NCI-H460 (cell line): ENCODE results near the gene RECK. TPM values are rescaled to one million over a fixed set of nuclear protein-coding genes. Genes with fewer than 3 reads are reported as not detected.
A peak's percentile ranks its signal among the peaks of the same experiment; 100 is the strongest.
"Not testable (repeated sequence)": the region's sequence is repeated elsewhere in the genome, so short reads cannot be mapped to it uniquely, and the experiment has no call there.

Source experiments
- DNase-seq: peaks from one replicate; pipeline ENCODE4 v3.0.0-alpha.2; 2016; ENCODE audit warnings: low read depth; ENCODE audit errors: extremely low read depth
- total RNA-seq: library from RNA; depleted of rRNA; stranded (reverse); fragments of >200 nt; shearing (Covaris generic); gene quantifications from 2 replicates; pipeline ENCODE4 v1.2.3, GENCODE V29; 2014

The RECK gene
- total RNA-seq, 1 experiment from 2014 or later: 6.0 TPM

- no peak for DNase-seq
Observed at GRCh38 chr9:36151316-36152210, 114.8 kb downstream of the RECK start.

DNA sequence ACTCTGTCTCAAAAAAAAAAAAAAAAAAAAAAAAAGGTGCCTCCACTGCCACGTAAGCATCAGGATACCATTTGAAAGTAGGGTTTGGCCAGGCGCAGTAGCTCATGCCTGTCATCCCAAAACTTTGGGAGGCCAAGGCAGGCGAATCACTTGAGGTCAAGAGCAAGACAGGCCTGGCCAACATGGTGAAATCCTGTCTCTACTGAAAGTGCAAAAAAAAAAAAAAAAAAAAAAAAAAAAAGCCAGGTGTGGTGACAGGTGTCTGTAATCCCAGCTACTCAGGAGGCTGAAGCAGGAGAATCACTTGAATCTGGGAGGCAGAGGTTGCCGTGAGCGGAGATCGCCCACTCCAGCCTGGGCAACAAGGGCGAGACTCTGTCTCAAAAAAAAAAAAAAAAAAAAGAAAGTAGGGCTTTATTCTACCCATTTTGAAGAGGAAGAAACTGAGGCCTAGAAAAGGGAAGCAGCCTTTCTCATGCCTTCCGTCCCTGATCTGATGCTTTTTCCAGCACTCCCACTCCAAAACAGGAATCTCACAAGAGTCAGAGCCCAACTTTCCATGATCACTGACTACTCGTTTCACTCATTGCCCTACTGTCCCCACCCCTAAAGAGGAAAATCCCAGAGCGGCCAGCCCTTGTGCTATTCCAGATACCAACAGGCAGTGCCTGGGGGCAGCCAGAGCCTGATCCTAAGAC, 116.2 kb downstream of the RECK start:
- no peak for DNase-seq

- no peak for DNase-seq
Observed at GRCh38 chr9:36153746-36154145, 117.0 kb downstream of the RECK start.

DNA sequence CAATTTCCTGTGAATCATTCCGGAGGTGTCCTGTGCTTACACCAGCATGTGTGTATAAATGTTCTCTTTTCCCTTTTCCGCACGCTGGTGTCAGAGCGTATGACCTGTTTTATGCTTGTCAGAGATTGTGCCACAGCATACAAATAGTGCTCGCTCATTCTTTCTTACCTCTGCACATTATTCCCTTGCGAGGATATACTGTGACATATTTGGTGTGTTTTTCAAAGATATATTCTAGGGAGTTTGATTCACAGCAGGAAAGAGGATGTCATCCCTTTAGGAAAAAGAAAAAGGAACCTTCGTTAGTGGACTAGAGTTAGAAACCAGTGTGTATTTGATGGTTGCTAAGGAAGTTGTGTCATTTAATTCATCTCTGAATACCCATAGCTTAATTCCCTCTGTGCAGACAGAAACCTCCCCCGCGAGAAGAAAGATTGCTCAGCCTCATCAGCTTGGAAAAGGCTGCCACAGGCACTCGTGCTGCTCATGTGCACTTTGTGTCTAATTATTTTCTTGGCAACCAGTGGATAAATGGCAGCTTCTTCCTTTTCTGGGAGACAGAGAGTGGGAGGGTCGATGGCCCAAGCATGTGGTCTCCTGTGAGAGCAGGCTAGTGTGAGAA, 117.7 kb downstream of the RECK start:
- DNase-seq: no peak

- no peak for DNase-seq
Observed at GRCh38 chr9:36156116-36156515, 119.4 kb downstream of the RECK start.

DNA sequence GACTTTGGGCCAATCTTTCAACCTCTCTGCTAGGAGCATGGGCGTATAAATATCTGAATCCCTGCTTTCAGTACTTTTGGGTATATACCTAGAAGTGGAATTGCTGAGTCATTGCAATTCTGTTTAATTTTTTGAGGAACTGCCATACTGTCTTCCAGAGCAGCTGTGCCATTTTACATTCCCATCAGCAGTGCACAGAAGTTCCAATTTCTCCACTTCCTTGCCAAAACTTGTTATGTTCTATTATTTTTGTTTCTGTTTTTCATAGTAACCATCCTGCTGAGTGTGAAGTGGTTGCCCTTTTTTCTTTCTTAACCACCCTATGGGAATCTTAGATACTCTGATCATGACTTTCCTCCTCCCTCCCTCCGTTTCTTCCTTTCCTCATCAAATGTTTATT, 121.4 kb downstream of the RECK start:
- DNase-seq: no peak

DNA sequence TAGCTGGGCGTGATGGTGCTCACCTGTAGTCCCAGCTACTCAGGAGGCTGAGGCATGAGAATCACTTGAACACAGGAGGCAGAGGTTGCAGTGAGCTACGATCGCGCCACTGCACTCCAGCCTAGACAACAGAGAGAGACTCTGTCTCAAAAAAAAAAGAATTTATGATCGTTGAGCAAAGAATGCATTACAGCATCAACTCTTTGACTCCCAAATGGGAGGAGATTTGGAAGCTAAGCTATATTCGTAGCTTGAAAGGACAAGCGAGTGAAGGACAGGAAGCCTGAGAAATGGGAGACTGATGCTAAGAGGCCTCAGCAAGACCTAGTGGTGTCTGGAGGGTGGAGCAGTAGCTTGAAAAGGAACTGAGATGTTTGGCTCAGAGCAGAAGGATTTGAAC, 122.2 kb downstream of the RECK start:
- DNase-seq: no peak

GRCh38 chr9:36159509-36159908, 122.8 kb downstream of the RECK start:
- DNase-seq: not testable (repeated sequence)

- DNase-seq: not testable (repeated sequence)
Observed at GRCh38 chr9:36160126-36160525, 123.4 kb downstream of the RECK start.

DNA sequence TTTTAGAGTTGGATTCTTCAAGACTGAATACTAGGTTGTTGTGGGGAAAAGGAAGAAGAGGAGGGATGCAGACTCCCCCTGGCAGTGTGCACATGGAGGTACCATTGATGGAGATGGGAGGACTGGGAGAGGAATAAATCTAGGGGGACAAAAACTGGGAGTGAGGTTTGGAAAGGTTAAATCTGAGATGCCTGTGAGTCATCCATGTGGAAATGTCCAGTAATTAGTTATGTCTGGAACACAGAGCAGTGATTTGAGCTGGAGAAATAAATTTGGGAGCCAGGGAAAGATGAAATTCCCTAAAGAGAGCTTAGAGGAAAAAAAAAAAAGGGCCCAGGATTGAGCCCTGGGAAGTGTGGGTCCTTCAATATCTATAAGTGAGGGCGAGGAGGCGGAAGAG, 124.5 kb downstream of the RECK start:
- no peak for DNase-seq

DNA sequence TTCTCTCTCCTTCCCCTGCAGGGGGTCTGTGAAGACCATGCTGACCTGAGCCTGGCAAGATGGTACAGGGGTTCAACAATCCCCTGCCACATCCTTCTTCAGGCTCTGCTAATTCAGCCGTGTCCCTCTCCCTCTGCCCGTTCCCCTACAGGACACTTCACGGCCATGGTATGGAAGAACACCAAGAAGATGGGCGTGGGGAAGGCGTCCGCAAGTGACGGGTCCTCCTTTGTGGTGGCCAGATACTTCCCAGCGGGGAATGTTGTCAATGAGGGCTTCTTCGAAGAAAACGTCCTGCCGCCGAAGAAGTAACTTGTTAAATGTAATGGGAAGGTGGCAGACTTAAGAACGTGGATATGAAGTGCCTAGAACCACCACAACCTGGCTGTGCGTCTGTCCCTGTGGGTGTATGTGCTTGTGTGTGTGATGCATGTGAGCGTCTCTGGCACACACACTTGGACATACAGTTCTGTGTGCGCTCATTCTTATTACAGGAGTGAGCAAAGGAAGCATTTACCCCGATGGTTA, 125.6 kb downstream of the RECK start:
- DNase-seq: no peak

GRCh38 chr9:36163049-36163785, 126.5 kb downstream of the RECK start:
- DNase-seq: no peak

- no peak for DNase-seq
Observed at GRCh38 chr9:36163786-36164170, 127.1 kb downstream of the RECK start.

DNA sequence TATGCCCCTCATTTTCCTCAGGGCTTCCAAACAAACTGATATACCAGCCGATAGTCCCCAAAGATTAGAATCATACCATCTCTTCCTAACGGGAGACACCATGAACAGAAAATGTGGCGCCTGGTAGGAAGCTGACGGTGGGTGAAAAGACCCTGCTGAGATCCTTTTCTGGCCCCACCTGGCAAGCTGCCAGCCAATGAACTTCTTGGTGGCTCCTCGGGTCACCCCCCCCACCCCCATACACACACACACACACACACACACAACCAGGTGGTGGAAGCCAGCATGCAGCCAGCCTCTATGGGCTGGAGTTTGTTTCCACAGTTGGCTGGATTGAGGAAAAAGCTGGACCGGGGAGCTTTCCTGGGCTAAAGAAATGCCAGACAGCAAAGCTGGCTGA, 127.7 kb downstream of the RECK start:
- no peak for DNase-seq

- DNase-seq: no peak
Observed at GRCh38 chr9:36164989-36165388, 128.3 kb downstream of the RECK start.

DNA sequence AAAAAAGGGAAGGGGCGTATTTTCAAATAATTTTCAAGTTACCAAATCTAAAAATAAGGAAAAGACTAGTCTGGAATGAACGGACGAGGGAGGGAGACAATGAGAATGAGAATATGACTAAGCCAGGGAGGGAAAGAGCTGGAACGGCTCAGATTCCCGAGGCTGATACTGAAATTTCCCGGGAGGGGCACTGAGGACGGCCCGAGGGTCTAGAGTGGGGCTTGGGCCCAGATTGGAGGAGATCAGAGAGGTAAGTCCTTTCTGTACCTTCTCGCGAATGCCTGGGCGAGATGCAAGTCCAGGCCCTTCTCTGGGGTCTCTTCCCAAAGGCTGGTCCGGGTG, 129.1 kb downstream of the RECK start:
- DNase-seq: no peak

GRCh38 chr9:36166168-36166927, 129.6 kb downstream of the RECK start:
- DNase-seq: peak; percentile 60

- no peak for DNase-seq
Observed at GRCh38 chr9:36169166-36169565, 132.5 kb downstream of the RECK start, which contains the start of gene CCIN. Gene CCIN, plus strand, starts transcription at chr9:36169388. Its CDS starts 115 bp downstream, at chr9:36169503.

- no peak for DNase-seq
Observed at GRCh38 chr9:36169708-36170107, 133.0 kb downstream of the RECK start.

DNA sequence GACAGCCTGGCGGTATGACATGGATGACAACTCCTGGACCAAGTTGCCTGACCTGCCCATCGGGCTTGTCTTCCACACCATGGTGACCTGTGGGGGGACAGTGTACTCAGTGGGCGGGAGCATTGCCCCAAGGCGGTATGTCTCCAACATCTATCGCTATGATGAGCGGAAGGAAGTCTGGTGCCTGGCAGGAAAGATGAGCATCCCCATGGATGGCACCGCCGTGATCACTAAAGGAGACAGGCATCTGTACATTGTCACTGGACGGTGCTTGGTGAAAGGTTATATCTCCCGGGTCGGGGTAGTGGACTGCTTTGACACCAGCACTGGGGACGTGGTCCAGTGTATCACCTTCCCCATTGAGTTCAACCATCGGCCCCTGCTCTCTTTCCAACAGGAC, 133.8 kb downstream of the RECK start:
- no peak for DNase-seq
